Right kidney (tissue), 1 donor: ENCODE data around the gene LGALS7B.
"Not testable (repeated sequence)": the region's sequence is repeated elsewhere in the genome, so short reads cannot be mapped to it uniquely, and the experiment has no call there.

Experiments
- DNase-seq: peaks from one replicate; pipeline ENCODE4 v3.0.0-alpha.2; 2016

LGALS7B gene

GRCh38 chr19:38795549-38795948 is 6.5 kb downstream of the LGALS7B start:
- no peak for DNase-seq

GRCh38 chr19:38796154-38796553 is 7.2 kb downstream of the LGALS7B start:
- no peak for DNase-seq

- not testable (repeated sequence) for DNase-seq
Observed at GRCh38 chr19:38797781-38798180, 8.8 kb downstream of the LGALS7B start.

GRCh38 chr19:38799104-38799503 is 10.1 kb downstream of the LGALS7B start:
- no peak for DNase-seq

GRCh38 chr19:38800577-38801347 is 11.8 kb downstream of the LGALS7B start:
- DNase-seq = no peak

- no peak for DNase-seq
Observed at GRCh38 chr19:38801359-38802095, 12.5 kb downstream of the LGALS7B start.

- no peak for DNase-seq
Observed at GRCh38 chr19:38803543-38803942, 14.5 kb downstream of the LGALS7B start.

- no peak for DNase-seq
Observed at GRCh38 chr19:38805180-38805579, 16.2 kb downstream of the LGALS7B start.

- no peak for DNase-seq
Observed at GRCh38 chr19:38806371-38806770, 17.4 kb downstream of the LGALS7B start.

- not testable (repeated sequence) for DNase-seq
Observed at GRCh38 chr19:38807374-38808098, 18.5 kb downstream of the LGALS7B start.

GRCh38 chr19:38808741-38809140 is 19.7 kb downstream of the LGALS7B start:
- no peak for DNase-seq

GRCh38 chr19:38809592-38810252 is 20.7 kb downstream of the LGALS7B start:
- DNase-seq = no peak

GRCh38 chr19:38812009-38812840 is 23.2 kb downstream of the LGALS7B start:
- DNase-seq = no peak

- DNase-seq = no peak
Observed at GRCh38 chr19:38812841-38813320, 23.9 kb downstream of the LGALS7B start, which contains the start of gene LGALS4. Gene LGALS4, minus strand, starts transcription at chr19:38812945. Its CDS starts 59 bp downstream, at chr19:38812886.

- no peak for DNase-seq
Observed at GRCh38 chr19:38813323-38813722, 24.3 kb downstream of the LGALS7B start.

GRCh38 chr19:38813932-38814331 is 24.9 kb downstream of the LGALS7B start:
- DNase-seq = not testable (repeated sequence)

GRCh38 chr19:38815059-38816001 is 26.3 kb downstream of the LGALS7B start:
- DNase-seq = no peak

- no peak for DNase-seq
Observed at GRCh38 chr19:38816131-38816750, 27.2 kb downstream of the LGALS7B start.

GRCh38 chr19:38817081-38817480 is 28.1 kb downstream of the LGALS7B start:
- DNase-seq = no peak
